ENCODE data around the gene C4orf46. TPM values are rescaled to one million over a fixed set of nuclear protein-coding genes. Genes with fewer than 3 reads are reported as not detected.
"Not testable (repeated sequence)": the region's sequence is repeated elsewhere in the genome, so short reads cannot be mapped to it uniquely, and the experiment has no call there.

The C4orf46 gene
- total RNA-seq, result 11.1 and 13.8 TPM in 2 replicates

DNA sequence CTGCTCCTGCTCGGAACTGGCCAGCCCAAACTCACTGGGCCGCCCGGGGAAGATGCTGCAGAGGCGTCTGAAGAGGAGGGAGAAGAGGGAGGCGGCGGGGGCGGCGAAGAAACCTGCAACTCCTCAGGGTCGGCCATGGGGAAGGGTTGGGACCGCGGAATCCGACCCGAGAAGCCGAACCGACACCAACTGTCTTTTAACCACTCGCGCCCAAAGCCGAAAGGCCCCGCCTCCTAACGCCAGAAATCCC, at the start of gene C4orf46:
C4orf46 (minus strand) TSS at position 223 of the 250 bp plus-strand sequence; CDS start at position 137, 86 bp downstream.
- no peak for DNase-seq (ENCODE audit: extremely low read depth, low read depth, low spot score)

DNA sequence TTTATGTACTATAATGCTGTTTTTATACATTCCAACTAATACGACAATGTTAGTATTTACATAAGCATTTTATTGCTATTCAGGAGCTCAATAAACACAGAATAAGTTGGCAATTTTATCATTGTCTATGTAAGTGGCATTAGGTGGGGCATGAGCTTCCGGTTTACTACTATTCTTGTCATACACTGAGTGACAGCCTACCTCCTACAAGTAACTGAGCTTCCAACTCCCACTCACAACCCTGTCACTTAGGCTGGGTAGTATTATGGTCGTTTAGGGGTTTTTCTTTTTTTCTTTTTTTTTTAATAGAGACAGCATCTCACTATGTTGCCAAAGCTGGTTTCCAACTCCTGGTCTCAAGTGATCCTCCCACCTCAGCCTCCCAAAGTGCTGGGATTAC, 44.1 kb upstream of the C4orf46 start:
- DNase-seq (ENCODE audit: extremely low read depth, low read depth, low spot score), result no peak

DNA sequence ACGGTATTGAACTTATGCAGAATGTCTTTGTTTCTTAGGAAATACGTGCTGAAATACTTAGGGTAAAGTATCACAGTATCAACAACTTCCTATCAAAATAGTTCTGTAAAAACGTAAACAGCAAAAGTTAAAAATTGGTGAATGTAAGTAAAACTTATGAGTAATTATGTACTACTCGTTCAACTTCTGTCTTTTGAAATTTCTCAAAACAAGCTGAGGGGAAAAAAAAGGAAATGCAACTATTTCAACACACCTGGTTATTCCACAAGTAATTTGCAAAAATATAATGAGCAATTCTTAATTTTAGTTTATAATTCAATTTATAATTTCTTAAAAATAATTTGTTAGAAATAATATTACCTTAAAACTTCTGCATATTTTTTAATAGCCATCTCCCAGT, 43.2 kb upstream of the C4orf46 start:
- DNase-seq (ENCODE audit: extremely low read depth, low read depth, low spot score), result no peak

DNA sequence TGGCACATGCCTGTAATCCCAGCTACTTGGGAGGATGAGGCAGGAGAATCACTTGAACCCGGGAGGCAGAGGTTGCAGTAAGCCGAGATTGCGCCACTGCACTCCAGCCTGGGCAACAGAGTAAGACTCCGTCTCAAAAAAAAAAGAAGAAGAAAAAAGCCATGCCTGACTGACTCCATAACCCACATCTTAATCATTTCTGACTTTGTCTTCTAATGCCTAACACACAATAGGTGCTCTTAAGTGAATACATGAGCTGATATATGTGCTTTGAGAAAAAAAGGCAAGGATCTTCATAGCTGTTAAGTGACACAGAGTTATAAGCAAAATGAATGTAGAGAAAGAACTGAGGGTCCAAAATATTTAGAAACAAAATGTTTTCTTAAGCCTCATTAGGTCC, 40.9 kb upstream of the C4orf46 start:
- DNase-seq (ENCODE audit: extremely low read depth, low read depth, low spot score), result not testable (repeated sequence)

DNA sequence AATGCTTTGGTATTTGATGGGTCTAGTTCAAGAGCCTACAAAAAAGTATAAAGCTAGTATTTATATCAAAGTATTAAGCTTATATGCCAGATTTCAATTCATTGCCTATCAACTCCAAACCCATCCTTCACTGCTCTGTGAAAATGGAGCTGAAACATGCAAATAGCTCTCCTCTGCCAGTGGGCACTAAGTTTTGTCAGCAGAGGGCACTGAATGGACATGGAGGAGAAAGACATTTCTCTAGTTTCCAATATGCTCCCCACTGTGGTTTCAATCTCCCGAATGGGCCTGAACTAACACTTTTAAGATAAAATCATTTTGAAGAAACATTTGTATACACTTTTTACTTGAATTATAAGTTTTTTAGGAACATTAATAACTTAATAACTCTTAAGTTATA, 39.1 kb upstream of the C4orf46 start:
- DNase-seq (ENCODE audit: extremely low read depth, low read depth, low spot score), result no peak

DNA sequence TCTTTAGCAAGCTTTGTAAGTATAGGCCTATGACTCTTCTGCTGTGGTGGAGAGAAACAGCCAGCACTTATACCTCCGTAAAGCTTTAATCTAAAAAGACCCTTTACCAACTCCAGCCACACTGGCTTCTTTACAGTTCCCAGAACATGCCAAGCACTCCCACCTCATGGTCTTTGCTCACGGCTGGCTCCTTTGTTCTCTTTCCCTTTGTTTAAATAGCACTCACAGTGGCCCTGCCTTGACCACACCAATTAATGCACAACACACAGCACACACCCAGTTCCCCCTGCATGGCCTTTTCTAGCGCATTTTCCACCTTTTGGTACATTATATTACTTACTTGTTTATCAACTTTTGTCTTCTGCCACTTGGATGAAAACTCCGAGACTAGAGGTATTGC, 32.6 kb upstream of the C4orf46 start:
- DNase-seq (ENCODE audit: extremely low read depth, low read depth, low spot score), result no peak

DNA sequence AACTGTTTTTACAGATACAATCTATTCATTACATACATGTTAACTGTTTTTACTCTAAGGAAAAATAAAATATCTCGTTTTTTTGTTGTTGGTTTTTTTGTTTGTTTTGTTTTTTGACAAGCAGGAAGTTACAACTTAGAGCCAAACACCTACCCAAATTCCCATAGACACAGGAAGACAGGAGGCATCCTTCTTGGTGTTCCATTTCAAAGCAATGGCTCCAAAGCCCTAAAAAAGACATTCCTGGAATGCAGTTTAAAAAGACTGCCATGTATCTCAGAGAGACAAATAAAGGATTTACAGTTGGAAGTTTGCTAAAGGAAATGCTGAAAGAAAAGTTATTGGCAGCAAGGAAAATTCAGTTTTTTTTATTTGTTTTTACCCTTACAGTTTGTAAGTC, 17.1 kb upstream of the C4orf46 start:
- no peak for DNase-seq (ENCODE audit: extremely low read depth, low read depth, low spot score)

DNA sequence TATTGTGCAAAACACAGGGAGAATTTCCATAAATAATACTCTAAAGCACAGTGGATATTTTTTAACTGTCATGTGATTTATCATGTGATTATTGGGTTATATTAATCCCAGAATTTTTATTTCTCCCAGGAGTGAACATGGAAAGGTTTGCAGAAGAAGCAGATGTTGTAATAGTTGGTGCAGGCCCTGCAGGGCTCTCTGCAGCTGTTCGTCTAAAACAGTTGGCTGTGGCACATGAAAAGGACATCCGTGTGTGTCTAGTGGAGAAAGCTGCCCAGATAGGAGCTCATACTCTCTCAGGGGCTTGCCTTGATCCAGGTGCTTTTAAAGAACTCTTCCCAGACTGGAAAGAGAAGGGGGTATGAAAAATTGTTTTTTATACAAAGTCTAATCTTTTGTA, 10.4 kb upstream of the C4orf46 start:
- DNase-seq (ENCODE audit: extremely low read depth, low read depth, low spot score), result no peak

DNA sequence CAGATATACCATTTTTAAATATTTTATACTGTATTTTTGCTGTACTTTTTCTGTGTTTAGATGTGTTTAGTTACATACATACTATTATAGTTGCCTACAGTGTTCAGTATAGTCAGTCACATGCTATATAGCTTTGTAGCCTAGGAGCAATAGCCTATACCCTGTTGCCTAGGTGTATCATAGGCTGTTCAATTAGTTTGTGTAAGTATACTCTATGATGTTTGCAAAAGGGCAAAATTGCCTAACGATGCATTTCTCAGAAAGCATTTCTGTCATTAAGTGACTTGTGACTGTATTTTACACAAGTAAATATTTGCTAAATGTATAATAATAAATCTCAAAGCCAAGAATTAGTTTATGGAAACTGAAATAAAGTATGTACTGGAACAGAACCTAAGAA, 9.9 kb upstream of the C4orf46 start:
- no peak for DNase-seq (ENCODE audit: extremely low read depth, low read depth, low spot score)

DNA sequence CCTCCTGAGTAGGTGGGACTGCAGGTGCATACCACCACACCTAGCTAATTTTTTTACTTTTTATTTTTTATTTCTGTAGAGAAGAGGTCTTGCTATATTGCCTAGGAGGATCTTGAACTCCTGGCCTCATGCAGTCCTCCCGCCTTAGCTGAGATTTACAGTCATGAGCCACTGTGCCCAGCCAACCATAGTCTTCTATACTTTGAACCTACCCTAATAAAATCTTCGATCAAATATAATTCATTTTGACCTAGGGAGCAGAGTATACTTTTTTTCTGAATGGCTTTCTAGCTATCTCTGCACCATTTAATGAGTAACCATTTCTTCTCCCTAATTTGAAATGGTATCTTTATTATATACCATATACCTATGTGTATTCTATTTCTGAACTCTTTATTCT, 7.1 kb upstream of the C4orf46 start:
- no peak for DNase-seq (ENCODE audit: extremely low read depth, low read depth, low spot score)

DNA sequence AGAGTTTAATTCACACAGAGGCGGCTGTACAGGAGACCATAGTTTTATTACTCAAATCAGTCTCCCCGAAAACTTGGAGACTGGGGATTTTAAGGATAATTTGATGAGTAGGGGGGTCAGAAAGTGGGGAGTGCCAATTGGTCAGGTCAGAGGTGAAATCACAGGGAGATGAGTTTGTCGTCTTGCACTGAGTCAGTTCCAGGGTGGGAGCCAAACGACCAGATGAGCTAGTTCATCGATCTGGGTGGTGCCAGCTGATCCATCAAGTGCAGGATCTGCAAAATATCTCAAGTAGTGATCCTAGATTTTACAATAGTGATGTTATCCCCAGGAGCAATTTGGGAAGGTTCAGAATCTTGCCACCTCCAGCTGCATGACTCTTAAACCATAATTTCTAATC, 4.4 kb upstream of the C4orf46 start:
- no peak for DNase-seq (ENCODE audit: extremely low read depth, low read depth, low spot score)

DNA sequence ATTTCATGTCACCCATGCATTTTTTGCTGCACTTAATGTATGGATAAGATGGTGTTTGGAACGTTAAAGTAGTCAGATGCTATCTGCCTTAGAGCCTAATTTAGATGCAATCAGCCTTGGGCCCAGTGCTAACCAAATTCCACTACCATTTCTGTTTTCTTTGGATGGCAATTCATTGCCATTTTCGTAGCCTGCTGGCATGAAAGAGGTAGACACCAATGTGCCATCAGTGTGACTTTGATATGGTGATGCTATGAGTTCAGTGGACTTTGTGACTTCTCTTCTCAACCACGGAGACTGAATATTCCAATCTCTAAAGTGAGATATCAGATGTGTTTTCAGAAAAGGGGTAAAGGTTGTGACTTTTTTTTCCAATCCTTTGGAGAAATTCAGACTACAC, 1.9 kb upstream of the C4orf46 start:
- DNase-seq (ENCODE audit: extremely low read depth, low read depth, low spot score), result no peak

DNA sequence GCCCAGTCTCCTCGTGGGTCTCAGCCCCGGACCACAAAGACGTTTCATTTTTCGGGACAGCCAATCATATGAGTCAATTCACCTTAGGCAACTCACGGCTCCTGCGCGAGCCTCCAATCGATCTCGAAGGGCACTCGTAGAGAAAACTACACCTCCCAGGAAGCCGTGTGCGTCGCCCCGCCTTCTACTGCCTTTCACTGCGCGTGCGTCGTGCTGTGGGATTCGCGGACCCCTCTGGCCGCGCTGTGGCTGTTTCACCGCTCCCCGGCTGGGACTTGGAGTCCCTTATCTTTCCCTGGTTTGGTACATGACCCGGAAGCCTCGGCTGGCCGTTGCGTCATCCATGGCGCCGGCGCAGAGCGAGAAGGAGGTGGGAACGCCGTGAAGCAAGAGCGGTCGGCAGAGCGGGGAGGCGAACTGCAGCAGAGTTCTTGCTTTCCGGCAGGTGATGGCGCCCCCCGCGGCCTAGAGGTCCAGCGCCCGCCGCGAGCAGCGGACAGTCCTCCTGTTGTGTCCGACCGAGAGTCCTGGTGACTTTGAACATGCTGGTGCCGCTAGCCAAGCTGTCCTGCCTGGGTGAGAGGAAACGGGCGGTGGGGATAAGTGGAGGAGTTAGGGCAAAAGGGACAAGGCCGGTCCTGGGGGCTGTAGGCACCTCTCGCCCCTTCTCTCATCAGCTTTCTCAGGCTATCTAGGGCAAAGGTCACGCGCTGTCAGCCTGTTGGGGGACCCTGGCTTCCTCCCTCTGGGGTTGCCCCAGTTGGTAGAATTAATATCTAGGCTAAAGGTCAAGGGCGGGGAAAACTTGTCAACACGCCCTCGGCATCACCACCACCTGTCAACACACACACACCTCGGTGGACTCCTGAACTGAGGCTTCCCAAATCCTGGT, 474 bp upstream of the C4orf46 start, which contains the start of gene ETFDH:
ETFDH (plus strand) TSS at position 382 of the 892 bp plus-strand sequence; CDS start at position 543, 161 bp downstream.
- DNase-seq (ENCODE audit: extremely low read depth, low read depth, low spot score), result peak; percentile 97

DNA sequence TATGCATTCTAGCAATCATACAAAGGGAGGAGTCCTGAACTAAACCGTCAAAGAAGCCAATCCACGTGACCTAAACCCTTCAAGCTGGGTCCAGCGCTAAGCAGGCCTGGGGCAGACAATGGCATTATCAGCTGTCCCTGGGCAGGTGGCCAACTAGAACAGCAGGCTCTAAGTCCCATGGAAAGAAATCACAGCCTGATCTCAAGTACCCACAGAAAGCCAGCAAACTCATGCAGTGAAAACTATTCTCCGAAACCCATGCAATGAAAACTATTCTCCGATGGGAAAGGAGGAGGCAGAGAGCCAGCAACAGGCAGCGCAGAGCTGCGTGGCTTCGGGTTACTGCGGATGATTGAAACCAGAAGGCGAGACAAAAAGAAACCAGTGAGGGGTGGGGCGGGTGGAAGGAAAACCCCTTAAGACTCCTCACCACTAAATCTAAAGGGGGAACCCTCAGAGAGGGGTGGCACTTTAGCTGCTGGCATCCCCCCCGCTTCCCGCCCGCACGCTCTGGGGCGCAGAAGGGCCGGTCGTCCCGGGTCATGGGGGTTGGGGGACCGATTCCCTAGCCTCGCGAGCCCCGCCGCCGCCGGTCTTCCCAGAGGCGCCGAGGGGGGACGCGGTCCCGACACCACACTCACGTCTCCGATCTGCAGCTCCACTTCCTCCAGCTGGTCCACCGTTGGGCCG, 567 bp downstream of the C4orf46 start:
- DNase-seq (ENCODE audit: extremely low read depth, low read depth, low spot score), result peak; percentile 64

DNA sequence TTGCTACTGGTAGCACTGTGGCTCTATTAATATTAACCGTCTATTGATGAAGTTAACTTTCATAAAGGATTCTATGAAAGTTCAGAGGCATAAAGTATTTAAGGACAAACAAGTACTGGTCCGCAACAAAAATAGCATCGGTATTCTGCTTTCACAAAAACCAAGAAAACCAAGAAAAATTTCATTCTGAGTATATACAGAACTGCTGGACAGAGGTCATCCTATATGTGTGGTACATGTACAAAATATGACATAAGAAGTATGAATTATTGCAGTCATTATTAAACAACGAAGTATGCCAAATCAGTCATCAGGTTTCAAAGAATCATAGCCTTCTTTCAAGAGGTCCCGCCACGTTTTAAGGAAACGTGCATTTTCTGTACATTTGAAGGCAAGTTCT, 2.4 kb downstream of the C4orf46 start:
- DNase-seq (ENCODE audit: extremely low read depth, low read depth, low spot score), result no peak

DNA sequence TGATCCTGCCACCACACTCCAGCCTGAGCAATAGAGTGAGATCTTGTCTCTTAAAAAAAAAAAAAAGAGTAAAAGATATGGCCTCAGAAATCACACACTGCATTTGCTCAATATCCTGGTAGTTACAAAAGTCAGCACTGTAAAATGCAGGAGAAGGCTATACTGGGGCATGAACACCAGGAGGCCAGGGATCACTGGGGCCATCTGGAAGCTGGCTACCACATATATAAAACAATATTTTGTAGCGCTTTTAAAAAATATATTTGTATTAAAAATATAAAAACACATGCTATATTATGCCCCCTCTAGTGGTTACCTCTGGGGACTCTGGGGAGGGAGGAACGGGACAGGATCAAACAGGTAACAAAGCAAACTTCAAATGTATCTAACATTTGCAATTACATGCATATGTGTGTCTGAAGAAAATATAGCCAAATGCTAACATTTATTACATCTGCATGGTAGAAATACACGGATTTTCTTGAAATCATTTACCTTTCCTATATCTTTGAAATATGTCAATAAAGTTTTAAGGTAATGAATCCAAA, 4.0 kb downstream of the C4orf46 start:
- no peak for DNase-seq (ENCODE audit: extremely low read depth, low read depth, low spot score)

DNA sequence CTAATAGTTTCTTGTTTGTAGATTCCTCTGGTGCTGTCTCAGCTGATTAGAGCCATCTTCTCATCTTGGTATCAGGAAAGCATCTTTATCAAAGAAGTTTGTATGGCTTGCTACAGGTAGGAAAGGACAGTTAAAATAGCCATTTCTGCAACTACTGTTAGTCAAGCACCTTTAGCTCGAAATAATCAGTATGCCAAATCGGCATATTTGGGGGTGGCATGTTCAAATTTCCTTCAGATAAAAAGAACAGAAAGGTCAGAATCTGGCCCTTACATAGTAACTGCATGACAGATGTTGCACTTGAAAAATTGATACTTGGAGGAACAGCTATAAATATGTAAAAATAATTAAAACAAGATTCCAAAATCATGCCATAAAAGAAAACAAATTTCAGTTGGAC, 4.8 kb downstream of the C4orf46 start:
- DNase-seq (ENCODE audit: extremely low read depth, low read depth, low spot score), result no peak

DNA sequence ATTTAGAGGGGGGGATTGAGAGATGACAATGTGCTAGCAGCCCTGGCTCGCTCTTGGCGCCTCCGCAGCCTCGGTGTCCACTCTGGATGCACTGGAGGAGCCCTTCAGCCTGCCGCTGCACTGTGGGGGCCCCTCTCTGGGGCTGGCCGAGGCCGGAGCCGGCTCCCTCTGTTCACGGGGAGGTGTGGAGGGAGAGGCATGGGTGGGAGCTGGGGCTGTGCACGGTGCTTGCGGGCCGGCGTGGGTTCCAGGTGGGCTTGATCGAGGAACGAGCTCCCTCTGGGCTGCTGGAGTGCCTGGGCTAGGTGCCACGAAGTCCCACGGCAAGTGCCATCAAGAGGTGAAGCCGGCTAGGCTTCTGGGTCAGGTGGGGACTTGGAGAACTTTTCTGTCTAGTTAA, 6.9 kb downstream of the C4orf46 start:
- no peak for DNase-seq (ENCODE audit: extremely low read depth, low read depth, low spot score)

DNA sequence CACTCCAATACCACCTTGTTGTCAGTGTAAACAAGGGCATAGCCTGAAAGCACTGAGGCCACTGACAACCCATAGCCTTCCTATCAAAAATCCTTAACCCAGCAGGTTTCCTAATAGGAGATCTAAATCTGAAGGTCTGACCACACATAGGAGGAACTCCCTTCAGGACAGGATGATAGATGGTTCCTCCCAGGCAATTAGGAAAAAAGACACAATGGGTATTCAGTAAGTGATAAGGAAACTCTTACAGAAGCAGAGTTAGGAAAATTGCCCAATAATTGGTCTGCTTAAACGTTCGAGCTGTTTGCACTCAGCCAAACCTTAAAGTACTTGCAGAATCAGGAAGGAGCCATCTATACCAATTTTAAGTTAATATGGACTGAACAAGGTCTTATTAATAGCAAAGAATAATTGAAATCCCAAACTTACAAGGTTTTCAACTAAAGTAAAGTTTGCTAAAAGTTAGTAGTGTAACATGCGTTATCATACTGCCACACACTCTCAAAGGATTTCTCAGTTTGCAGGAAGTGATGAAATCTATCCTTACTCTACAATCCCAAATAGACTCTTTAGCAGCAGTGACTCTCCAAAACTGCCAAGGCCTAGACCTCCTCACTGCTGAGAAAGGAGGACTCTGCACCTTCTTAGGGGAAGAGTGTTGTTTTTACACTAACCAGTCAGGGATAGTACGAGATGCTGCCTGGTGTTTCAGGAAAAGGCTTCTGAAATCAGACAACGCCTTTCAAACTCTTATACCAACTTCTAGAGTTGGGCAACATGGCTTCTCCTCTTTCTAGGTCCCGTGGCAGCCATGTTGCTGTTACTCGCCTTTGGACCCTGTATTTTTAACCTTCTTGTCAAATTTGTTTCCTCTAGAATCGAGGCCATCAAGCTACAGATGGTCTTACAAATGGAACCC, 7.7 kb downstream of the C4orf46 start:
- DNase-seq (ENCODE audit: extremely low read depth, low read depth, low spot score), result not testable (repeated sequence)

DNA sequence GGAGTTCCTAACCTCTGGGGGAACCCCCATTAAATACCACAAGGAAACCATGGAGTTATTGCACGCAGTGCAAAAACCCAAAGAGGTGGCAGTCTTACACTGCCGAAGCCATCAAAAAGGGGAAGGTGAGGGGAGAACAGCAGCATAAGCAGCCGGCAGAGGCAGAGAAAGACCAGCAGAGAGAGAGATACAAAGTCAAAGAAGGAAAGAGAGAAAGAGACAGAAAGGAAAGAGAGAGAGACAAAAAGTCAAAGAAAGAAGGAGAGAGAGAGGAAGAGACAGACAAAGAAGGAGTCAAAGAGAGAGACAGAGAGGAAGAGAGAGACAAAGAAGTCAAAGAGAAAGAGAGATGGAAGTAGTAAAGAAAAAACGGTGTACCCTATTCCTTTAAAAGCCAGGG, 8.4 kb downstream of the C4orf46 start:
- not testable (repeated sequence) for DNase-seq (ENCODE audit: extremely low read depth, low read depth, low spot score)

DNA sequence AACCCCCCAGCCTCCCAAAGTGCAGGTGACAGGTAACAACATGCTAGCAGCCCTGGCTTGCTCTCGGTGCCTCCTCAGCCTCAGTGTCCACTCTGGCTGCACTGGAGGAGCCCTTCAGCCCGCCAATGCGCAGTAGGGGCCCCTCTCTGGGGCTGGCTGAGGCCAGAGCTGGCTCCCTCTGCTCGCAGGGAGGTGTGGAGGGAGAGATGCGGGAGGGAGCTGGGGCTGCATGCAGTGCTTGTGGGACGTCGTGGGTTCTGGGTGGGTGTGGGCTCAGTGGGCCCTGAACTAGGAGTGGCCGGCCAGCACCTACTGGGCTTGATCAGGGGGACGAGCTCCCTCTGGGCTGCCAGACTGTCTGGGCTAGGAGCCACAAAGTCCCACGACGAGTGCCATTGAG, 14.4 kb downstream of the C4orf46 start:
- no peak for DNase-seq (ENCODE audit: extremely low read depth, low read depth, low spot score)

All from glomerular endothelial cell (primary cell).